HL-60 (cell line): ENCODE measurements around the gene BIRC6.

Experiments
- GABPA ChIP-seq: IDR thresholded peaks from 2 replicates; pipeline ENCODE4 v1.6.1; 2012; ENCODE audit warnings: low read depth
- POLR2AphosphoS5 ChIP-seq: IDR thresholded peaks from 2 replicates; pipeline ENCODE4 v1.6.1; 2012; ENCODE audit warnings: low read depth
- TF ChIP-seq, protein P1 (sequence below): IDR thresholded peaks from one replicate; pipeline ENCODE4 v1.5.1; 2011; ENCODE audit warnings: low read length, control low read depth, inconsistent platforms; ENCODE audit not compliant: insufficient read depth
- TF ChIP-seq, protein P2 (sequence below): IDR thresholded peaks from 2 replicates; pipeline ENCODE4 v1.6.1; 2012; ENCODE audit warnings: low read depth; ENCODE audit not compliant: insufficient replicate concordance

DNA sequence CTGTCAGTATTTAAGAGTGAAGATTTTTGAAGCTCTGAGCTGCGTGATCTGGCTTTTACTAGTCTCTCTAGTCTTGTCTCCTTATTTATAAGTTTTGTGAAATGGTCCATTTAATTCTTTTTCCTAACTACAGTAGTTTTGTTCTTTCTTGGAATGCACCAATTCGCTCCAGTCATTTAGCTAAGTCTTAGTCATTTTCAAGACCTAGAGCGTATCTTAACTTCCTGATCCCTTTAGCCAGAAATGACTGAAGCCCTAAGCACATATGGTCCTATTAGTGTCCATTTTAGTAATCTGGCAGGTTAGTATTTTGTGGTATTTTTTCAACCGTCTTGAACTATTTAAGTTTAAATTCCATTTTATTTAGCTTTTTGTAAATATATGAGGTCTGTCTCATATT, 3.6 kb downstream of the BIRC6 start:
- TF ChIP-seq, protein P1, sequence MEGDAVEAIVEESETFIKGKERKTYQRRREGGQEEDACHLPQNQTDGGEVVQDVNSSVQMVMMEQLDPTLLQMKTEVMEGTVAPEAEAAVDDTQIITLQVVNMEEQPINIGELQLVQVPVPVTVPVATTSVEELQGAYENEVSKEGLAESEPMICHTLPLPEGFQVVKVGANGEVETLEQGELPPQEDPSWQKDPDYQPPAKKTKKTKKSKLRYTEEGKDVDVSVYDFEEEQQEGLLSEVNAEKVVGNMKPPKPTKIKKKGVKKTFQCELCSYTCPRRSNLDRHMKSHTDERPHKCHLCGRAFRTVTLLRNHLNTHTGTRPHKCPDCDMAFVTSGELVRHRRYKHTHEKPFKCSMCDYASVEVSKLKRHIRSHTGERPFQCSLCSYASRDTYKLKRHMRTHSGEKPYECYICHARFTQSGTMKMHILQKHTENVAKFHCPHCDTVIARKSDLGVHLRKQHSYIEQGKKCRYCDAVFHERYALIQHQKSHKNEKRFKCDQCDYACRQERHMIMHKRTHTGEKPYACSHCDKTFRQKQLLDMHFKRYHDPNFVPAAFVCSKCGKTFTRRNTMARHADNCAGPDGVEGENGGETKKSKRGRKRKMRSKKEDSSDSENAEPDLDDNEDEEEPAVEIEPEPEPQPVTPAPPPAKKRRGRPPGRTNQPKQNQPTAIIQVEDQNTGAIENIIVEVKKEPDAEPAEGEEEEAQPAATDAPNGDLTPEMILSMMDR: no peak
- TF ChIP-seq POLR2AphosphoS5 (no peak), GABPA (no peak)
- TF ChIP-seq, protein P2, sequence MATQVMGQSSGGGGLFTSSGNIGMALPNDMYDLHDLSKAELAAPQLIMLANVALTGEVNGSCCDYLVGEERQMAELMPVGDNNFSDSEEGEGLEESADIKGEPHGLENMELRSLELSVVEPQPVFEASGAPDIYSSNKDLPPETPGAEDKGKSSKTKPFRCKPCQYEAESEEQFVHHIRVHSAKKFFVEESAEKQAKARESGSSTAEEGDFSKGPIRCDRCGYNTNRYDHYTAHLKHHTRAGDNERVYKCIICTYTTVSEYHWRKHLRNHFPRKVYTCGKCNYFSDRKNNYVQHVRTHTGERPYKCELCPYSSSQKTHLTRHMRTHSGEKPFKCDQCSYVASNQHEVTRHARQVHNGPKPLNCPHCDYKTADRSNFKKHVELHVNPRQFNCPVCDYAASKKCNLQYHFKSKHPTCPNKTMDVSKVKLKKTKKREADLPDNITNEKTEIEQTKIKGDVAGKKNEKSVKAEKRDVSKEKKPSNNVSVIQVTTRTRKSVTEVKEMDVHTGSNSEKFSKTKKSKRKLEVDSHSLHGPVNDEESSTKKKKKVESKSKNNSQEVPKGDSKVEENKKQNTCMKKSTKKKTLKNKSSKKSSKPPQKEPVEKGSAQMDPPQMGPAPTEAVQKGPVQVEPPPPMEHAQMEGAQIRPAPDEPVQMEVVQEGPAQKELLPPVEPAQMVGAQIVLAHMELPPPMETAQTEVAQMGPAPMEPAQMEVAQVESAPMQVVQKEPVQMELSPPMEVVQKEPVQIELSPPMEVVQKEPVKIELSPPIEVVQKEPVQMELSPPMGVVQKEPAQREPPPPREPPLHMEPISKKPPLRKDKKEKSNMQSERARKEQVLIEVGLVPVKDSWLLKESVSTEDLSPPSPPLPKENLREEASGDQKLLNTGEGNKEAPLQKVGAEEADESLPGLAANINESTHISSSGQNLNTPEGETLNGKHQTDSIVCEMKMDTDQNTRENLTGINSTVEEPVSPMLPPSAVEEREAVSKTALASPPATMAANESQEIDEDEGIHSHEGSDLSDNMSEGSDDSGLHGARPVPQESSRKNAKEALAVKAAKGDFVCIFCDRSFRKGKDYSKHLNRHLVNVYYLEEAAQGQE: no peak
